CD4-positive, alpha-beta T cell treated with Interferon gamma for 1 hour (primary cell): Measurements from ENCODE around the gene FOXJ2.
"Not testable (repeated sequence)": the region's sequence is repeated elsewhere in the genome, so short reads cannot be mapped to it uniquely, and the experiment has no call there.

Experiments used
- DNase-seq: peaks from one replicate; pipeline ENCODE4 v3.0.0-alpha.2; 2020

The FOXJ2 gene

DNA sequence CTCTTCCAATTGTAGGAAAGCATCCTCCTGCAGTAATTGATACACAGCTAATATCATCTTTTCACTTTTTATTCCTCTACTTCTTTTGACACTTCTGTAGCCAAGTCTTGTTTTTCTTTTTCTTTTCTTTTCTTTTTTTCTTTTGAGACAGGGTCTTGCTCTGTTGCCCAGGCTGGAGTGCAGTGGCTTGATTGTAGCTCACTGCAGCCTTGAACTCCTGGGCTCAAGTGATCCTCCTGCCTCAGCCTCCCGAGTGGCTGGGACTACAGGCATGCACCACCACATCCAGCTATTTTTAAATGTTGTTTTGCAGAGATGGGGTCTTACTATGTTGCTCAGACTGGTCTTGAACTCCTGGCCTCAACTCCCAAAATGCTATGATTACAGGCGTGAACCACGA lies 39.3 kb downstream of the FOXJ2 start:
- not testable (repeated sequence) for DNase-seq

DNA sequence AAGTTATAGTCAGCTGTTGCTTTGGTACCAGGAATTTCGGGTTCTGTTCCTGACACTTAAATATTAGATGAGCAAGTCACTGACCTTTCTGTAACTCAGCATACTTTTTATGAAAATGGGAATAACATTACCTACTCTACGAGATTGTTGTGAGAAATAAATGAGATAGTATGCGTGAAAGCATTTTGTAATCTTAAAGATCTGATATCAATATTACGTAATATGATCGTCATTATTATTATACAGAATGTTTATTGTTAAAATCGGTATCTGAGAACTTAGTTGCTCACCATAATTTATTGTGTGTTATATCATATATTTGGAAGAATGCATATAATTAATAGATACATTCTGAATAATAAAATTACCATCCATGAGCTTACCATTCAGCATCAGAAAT lies 43.4 kb downstream of the FOXJ2 start:
- no peak for DNase-seq

DNA sequence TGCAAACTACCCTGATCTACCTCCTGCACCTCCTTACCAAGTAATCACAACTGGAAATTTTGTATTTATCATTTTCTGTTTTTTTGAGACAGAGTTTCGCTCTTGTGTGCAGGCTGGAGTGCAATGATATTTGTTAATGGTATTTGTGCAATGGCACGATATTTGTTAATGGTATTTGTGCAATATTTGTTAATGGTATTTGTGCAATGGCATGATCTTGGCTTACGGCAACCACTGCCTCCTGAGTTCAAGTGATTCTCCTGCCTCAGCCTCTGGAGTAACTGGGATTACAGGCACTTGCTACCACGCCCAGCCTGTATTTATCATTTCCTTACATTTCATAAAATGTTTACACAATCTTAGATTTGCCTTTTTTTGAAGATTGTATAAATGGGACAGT lies 43.9 kb downstream of the FOXJ2 start:
- no peak for DNase-seq

DNA sequence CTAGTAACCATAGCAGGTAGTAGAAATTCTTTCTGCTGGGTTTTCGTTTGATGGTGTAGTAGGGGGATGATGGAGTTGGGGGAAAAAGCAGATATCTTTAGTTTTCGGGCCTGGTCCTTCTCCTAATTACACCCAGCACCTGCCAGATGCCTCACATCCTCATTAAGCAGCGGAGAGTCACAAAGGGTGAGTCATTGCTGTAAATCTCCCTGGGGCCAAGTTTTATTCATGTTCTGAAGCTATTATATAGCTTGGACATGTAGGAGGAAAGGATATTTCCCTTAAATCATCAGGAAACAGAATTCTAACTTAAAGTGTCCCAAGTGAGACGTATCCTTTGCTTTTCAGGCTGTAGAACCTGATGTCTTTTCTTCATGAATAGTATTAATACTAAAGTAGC lies 44.7 kb downstream of the FOXJ2 start:
- DNase-seq = no peak

DNA sequence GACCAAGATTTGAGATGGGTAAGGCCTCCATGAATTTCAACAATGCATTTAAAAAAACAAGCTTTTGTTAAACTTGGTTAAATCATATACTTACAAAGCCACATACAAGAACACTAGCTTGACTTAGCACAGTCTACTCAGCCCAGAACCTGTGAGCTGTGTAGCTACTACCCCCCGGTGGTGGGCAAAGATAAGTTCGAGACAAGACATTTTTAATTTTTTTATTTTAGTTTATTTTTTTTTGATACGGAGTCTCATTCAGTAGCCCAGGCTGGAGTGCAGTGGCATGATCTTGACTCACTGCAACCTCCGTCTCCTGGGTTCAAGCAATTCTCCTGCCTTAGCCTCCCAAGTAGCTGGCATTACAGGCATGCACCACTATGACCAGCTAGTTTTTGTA lies 45.9 kb downstream of the FOXJ2 start:
- DNase-seq = peak; percentile 73

DNA sequence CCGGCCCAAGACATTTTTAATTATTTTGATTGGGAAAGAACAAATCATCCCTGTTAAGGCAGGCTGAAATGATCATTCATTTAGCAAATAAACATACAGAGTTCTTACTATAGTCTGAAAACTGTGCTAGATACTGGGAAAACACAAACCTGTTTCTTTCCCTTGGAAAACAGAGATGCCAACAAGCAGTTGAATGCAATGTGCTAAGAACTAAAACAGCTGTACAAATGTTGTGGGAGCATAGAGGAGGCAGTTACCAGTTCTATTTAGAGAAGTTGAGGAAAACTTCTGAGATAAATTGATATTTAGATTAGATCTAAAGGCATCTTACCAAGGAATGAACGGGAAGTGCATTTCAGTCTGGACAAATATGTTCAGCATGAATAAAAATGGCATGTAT lies 46.4 kb downstream of the FOXJ2 start:
- DNase-seq = no peak

DNA sequence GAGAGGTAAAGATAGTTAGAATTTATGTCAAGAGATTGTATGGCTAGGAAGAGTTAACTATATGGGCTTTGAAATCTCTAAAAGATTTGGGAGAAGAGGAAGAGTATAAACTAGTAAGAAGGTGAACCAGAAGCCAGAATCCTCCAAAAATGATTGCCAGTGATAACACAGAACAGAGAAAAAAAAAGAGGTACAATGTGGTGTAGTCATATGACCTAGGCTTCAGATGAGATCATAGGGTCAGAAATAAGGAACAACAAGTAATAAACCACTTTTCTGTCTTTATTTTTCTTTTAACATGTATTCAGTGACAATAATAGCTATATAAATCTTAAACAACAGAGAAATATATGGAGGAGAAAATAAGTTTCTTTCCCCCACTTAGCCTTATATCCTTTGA lies 47.6 kb downstream of the FOXJ2 start:
- no peak for DNase-seq

DNA sequence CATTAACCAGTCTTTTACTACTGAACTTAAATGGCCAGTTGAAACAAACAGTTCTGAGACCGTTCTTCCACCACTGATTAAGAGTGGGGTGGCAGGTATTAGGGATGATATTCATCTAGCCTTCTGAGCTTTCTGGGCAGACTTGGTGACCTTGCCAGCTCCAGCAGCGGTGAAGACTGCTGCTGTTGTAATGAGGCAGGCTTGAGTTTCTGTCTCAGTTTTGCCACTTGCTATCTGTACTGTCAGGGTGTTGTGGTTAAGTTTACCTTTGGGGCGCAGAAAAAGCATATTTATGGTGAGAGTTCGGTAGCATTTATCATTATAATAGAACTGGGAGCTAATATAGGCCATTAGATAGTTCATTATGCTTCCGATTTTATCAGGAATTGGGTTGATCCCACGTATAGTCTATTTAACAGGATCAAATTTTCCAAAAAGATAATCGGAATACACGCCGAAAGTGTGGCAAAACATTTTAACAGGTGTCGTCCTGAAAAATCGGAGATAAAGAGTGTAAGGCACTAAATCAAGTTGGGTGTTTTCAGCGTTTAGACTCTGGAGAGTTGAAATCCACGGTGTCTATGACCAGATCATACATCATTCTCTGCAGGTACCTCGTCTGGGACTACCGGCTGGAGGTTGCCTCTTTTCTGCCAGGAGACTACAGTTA lies 48.9 kb downstream of the FOXJ2 start:
- DNase-seq = peak; percentile 19

DNA sequence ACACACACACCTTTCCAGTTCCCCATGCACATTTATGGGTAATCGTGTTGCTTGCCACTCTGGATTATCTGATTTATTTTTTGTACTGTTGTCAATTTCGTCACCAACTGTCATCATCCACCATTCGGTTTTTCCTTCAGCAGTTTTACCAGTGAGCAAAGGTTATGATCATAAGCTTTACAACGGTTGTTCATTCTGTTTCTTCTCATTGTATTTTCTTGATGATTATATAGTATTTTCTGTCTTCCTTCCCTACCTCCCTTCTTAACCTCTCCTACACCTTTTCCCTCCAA lies 50.2 kb downstream of the FOXJ2 start:
- DNase-seq = no peak

DNA sequence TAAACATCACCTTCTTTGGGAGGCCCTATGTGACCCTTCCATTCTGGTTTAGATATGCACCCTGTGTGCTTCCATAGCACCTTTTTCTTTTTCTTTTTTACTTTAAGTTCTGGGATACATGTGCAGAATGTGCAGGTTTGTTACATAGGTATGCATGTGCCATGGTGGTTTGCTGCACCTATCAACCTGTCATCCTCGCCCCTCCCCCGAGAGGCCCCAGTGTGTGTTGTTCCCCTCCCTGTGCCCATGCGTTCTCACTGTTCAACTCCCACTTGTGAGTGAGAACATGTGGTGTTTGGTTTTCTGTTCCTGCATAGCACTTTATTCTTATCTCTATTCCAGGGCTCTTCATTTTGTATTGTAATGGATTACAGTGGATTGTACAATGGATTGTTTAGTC lies 51.8 kb downstream of the FOXJ2 start:
- not testable (repeated sequence) for DNase-seq

DNA sequence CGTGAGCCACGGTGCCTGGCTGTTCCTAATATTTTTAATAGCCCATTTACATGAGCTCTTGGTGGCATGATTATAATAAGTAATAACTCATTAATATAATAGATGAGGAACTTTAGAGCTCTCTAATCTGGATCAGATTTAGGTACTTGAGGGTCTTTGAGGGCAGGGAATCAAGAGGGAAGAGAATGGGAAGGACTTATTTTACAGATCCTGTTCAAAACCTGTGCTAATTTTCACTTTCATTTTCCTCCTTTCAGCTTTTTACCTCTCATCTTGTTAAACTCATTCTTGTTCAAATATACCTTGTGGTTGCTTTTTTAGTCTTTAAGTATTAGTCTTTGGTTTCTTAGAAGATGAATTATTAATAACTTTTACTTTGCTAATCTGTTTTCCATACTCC lies 55.1 kb downstream of the FOXJ2 start:
- no peak for DNase-seq

DNA sequence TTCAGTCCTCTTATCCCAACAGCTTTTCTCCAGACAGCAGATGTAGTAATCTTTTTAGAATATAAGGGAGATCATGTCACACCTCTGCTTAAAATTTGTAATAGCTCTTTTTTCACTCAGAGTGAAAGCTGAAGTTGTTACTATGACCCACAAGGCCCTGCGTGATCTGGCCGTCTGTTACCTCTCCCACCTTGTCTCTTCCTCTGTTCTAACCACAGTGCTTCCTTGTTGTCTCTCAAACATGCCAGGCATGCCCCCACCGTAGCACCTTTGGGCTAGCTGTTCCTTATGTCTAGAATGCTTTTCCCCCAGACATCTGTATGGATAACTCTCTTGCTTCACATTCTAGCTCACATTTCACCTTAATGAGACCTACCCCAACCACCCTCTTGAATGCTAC lies 56.1 kb downstream of the FOXJ2 start:
- DNase-seq = peak; percentile 39

DNA sequence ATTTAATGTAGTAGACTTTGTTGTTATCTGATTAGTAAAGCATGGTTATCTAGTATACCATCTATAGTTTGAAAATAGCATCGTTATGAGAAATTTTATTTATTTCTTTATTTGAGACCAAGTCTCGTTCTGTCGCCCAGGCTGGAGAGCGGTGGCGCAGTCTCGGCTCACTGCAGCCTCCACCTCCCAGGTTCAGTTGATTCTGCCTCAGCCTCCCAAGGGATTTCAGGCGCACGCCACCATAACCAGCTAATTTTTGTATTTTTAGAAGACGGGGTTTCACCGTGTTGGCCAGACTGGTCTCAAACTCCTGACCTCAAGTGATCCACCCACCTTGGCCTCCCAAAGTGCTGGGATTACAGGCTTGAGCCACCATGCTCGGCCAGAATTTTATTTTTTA lies 56.8 kb downstream of the FOXJ2 start:
- not testable (repeated sequence) for DNase-seq

DNA sequence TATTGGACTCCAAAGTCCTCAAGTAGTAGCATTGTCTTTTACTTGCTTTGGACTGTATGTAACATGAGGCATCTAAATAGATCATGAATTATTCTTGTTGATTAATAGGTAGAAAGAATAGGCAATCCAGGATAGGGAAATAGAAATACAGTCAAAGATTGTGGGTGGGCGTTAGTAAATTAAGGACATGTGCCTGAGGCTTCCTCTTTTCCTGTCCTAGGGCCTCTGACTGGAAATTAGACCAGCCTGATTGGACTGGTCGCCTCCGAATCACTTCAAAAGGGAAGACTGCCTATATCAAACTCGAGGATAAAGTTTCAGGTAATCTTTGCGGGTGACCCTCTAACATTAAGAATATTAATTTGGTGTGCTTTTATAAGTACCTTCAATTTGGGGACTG lies 57.2 kb downstream of the FOXJ2 start:
- no peak for DNase-seq

DNA sequence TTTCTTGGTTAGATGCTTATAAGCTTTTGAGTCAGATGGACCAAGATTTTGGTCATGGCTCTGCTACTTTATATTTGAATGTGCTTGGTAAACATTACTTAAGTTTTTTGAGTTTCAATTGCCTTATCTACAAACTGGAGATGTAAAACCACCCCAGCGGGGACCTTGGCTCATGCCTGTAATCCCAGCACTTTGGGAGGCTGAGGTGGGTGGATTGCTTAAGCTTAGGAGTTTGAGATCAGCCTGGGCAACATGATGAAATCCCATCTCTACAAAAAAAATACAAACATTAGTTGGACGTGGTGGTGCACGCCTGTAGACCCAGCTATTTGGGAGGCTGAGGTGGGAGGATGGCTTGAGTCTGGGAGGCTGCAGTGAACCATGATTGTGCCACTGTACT lies 60.8 kb downstream of the FOXJ2 start:
- no peak for DNase-seq

DNA sequence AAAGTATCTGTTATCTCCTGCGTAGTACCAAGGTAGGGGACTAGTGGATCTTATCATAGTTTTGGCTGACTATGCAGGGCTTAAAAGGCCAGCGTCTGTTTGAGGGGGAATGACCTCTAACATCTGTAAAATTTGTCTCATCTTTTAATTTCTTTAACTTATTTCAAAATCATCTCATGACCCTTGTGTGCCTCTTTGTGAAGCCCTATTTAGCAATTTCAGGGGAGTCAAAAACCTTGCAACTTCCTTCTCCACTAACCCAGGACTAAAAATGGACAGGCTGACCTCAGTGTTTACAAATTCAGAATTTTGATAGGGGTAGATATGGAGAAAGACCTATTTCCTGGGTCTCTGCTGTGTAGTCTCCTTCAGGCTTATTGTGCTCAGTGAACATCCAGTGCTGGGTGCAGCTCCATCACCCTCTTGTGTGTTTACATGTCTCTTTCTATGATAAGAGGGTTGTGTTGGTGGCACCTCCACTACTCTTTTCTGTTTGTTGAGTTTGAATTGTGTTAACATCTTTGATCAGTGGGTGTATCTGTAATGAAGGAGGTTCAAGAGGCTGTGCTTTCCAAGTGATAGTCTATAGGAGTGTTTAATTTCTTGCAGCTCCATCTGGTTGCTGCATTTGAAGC lies 63.9 kb downstream of the FOXJ2 start:
- DNase-seq = no peak

DNA sequence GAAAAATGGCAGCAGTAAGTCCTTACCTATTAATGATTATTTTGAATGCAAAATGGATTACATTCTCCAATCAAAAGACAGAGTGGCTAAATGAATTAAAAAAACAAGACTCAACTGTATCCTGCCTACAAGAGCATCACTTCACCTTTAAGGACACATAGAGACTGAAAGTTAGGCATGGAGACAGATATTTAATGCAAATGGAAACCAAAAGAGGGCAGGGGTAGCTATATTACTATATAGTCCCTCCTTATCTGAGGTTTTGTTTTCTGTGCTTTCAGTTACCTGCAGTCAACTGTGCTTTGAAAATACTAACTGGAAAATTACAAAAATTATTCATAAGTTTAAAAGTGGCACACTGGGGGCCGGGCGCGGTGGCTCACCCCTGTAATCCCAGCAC lies 66.7 kb downstream of the FOXJ2 start:
- no peak for DNase-seq
